Stimulated activated CD4-positive, alpha-beta T cell treated with anti-CD3 and anti-CD28 coated beads, Interleukin-2, amount 100 ng/mL, for 48 hours (primary cell): ENCODE data around the gene FBXO11.
"Not testable (repeated sequence)": the region's sequence is repeated elsewhere in the genome, so short reads cannot be mapped to it uniquely, and the experiment has no call there.

Source experiments
- DNase-seq, 2 donors: peaks; one replicate each; pipeline ENCODE4 v3.0.0-alpha.2; 2020

Gene FBXO11

GRCh38 chr2:47906157-47907038 lies at the start of gene FBXO11:
TSS of gene FBXO11 (minus strand) at chr2:47906498. CDS start at chr2:47905720, 778 bp downstream.
- peak; percentile 81 to 84 for DNase-seq

GRCh38 chr2:47950340-47951301 lies 44.3 kb upstream of the FBXO11 start:
- no peak for DNase-seq

GRCh38 chr2:47946593-47946992 lies 40.3 kb upstream of the FBXO11 start:
- no peak for DNase-seq

DNA sequence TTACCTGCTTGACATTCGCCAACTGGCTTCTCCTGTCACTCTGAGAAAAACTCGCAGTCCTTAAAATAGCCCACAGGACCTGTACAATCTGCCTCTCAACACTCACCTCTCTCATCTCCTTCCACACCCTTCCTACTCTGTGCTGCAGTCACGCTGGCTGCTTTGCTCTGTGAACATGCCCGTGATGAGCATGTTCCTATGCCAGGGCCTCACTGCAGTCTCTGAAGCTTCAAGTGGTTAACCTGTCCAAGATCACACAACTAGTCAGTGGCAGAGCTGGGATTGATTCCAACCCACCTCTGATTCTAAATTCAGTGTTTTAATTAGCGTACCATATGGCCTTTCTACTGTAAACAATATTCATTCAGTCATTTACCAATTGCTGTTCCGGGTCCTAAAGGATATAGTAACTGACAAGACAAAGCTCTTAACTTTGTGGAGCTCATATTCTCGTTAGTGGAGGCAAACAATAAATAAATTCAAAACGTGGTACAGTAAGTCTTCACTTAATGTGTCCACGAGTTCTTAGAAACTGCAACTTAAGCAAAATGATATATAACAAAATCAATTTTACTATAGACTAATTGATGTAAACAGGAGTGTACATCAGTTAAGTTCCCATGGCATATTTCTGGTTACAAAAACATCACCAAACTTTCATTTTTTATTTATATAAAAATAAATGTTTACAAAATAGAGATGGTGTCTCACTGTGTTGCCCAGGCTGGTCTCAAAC lies 38.9 kb upstream of the FBXO11 start:
- DNase-seq, result no peak

DNA sequence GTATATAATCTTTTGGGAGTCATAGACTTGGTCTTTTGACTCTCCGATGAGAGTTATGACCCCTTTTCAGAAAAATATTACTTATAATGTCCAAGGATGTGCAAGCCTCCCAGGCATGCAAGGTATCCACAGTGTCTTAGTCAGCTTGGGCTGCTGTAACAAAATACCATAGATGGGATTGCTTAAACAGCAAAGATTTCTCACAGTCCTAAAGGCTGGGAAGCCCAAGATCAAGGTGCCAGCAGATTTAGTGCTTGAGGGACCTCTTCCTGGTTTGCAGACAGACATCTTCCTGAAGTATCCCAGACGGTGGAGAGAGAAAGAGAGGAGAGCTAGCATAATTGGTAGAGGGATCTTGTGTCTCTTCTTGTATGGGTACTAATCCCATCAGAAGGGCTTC lies 35.6 kb upstream of the FBXO11 start:
- DNase-seq, result no peak

DNA sequence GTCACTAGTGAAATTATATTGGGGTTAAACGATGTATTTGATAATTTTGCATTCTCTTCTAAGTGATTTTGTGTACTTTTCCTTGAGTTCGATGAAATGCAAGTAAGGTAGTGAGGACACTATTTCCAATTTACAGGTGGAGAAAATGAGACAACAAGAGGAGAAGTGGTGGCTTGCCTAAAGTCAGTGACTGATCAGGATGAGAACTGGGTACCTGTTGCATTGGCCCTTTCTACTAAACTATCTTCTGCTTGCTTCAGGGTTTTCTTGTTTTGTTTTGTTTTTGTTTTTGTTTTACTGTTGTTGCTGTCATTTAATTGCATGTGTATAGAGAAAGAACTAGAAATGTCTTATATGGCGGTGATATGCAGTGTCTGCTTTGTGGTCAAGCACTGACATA lies 31.4 kb upstream of the FBXO11 start:
- no peak for DNase-seq

- no peak for DNase-seq
Measured at GRCh38 chr2:47935071-47935470, 28.8 kb upstream of the FBXO11 start.

DNA sequence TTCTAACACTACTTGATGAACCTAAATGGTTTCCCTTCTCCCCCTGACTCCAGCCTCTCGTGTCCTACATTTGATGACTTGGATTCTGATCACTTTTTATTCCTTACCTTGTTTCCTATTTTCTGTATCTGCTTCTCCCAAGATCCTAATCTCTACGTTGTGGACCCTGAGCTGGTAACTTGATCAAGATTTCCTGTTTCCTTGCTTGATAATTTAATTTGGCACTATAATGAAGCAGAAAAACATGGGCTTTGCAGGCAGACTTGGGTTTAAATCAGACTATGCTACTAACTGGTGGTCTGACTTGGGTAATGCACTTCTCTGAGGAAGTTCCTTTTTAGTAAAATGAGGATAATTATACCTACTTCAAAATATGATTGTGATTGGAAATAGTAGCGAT lies 11.7 kb upstream of the FBXO11 start:
- DNase-seq, result no peak

- DNase-seq, result no peak
Measured at GRCh38 chr2:47917276-47917961, 11.1 kb upstream of the FBXO11 start.

DNA sequence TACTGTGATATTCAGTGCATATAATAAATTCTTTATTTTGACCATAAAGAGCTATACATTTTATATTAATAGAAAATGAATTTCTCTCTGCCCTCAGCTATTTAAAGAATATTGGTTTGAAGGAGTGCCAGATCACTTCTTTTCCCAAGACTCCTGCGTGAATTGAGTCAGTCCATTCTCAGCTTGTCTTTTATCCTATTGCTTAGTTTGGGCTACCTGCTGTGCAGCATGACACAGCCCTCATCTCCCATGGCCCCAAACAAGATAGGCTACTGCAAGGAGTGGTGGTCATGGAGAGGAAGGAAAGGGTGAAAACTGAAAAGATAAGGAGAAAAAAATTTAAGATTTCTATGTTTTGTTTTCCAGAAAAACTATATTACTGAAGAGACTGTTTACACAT lies 10.1 kb upstream of the FBXO11 start:
- no peak for DNase-seq

DNA sequence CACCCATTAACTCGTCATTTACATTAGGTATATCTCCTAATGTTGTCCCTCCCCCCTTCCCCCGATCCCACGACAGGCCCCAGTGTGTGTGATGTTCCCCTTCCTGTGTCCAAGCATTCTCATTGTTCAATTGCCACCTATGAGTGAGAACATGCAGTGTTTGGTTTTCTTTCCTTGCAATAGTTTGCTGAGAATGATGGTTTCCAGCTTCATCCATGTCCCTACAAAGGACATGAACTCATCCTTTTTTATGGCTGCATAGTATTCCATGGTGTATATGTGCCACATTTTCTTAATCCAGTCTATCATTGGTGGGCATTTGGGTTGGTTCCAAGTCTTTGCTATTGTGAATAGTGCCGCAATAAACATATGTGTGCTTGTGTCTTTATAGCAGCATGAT lies 4.4 kb upstream of the FBXO11 start:
- DNase-seq, result not testable (repeated sequence)

DNA sequence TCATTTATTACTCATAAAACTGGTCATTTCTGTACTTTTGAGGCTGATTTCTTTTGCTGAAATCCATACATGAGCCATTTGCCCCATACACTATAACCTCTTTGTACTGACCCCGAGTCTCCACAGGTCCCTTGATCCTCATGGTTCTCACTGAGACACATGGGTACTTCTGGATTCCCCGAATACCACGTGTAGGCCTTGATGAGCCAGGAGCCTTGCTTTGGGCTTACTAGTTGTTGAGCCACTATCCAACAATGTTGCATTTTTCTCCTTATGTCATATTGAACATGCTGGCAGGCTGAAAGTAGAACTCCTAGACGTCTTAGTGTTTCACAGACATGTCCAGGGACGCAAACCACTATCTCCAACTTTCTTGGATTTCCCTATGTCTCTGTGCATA lies 2.4 kb upstream of the FBXO11 start:
- no peak for DNase-seq

DNA sequence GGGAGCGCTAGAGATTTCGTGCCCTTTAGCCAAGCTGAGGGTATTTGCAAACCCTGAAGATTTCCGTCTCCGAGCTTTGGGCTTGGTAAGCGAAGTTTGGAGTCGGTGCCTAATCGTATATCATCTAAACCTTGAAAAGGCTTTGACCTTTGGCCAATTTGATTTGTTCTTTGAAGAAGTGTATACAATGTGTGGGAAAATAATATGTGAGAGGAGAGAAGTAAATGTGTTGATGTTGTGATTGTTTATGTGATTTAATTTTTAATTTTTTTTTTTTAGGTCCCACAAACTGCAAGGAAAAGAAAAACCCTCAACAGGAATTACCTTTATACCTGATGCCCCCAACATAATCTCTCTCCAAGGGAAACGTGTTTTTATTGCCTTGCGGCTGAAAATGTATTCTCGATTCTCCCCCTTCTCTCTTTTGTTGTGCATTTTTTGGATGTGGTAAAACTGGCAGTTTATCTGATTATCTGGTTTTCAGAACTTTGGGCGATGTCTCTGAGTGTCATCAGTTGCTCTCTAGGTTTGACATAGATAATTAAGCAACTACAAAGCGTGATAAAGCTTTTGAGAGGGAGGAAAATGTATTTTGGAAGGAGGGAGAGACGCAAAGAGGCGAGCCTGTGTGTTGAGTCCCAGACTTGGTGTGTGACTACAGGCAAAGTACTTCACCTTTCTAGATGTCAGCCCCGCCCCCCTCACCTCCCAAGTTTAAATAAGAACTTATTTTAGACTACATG lies 912 bp upstream of the FBXO11 start:
- peak in 1 of 2 donors; percentile 11 for DNase-seq

- DNase-seq, result peak; percentile 40 to 46
Measured at GRCh38 chr2:47905386-47906156, 727 bp downstream of the FBXO11 start.

- DNase-seq, result no peak
Measured at GRCh38 chr2:47903781-47904490, 2.4 kb downstream of the FBXO11 start.

GRCh38 chr2:47901892-47902291 lies 4.4 kb downstream of the FBXO11 start:
- not testable (repeated sequence) for DNase-seq

DNA sequence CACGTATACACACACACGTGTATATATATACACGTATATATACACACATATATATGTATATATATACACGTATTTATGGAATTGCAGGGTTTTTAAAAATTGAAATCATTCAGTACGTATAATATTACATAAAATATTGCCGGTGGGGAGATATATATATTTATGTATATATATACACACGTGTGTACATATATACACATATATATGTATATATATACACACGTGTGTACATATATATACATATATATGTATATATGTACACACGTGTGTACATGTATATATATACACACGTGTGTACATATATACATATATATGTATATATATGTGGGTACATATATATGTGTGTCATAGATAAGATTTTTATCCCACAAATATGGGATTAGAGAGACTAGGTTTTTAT lies 5.4 kb downstream of the FBXO11 start:
- DNase-seq, result no peak

DNA sequence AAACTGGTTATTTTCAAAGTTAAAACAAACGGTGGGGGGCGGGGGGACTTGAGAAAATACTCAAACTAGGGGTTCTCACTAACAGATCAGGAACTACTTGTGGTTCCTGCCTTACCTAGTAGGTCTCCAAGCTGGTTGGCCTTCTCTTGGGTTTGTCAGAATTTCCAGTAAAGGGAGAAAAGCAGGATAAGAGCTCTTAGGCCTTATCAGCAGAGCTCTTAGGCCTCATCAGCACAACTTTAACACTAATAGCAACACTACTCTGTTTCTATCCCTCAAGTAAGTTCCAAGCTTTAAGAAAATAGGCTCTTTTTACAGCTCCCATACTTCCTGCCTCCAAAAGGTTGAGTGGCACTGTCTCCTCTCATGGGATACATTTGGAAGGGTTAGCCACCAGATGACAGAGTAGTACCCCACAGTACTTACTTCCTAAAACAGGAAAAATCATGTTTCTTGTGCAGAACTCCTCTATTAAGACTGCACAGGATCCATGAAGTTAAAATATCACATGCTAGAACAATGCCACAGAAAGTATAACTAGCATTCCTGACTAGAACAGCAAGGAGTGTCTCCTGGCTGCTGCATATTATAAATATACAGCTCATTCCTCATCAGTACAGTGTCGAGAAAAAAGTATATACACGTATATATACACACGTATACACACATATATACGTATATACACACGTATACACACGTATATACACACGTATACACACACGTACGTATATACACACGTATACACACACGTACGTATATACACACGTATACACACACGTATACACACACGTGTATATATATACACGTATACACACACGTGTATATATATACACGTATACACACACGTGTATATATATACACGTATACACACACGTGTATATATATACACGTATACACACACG lies 6.1 kb downstream of the FBXO11 start:
- no peak for DNase-seq
